ENCODE results near the gene TANK.

The TANK gene

DNA sequence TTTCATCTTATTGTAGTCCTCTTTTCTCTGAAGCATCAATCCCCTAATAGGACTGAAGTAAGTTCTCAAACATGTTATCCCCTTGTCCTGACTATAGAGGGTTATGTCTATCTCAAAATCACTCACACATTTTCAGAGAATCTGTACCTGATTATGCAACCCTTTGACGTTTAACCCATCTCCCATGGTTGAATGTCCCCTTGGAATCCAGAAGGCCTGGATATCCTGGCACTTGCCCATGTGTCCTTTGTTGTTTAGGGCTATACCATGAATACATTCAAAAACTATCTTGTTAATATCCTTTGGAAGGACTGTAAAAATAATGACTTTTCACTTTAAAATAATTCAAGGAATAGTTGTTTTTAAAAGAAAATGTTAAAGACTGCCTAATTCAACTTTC lies 81.7 kb downstream of the TANK start:
- TF ChIP-seq GATA3 (IDR thresholded peaks at IDR 0.05; ENCODE audit: low read depth, low read length) (no peak), GATA2 (IDR thresholded peaks at IDR 0.05; ENCODE audit: low read depth, low read length) (no peak)

DNA sequence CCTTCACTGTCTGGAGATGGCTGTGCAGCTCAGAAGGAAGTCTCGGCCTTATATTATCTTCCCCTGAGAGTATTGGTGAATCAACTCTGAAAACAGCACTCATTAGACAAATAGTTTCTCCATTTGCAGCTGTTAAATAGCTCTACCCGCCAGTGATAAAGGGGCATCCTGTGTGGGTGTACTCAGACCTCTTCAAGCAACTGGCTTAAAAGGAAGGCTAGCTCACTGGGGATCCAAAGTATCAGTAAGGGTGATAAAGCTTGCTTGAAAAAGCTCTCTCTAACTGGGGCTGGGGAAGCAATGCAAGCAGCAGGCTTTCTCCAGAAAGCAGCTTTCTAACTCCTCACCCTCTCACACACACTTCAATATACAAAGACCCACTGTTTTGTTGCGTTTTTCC lies 83.1 kb downstream of the TANK start:
- no peak for TF ChIP-seq GATA2 (IDR thresholded peaks at IDR 0.05; ENCODE audit: low read depth, low read length)
- TF ChIP-seq GATA3 (IDR thresholded peaks at IDR 0.05; ENCODE audit: low read depth, low read length), result no peak

DNA sequence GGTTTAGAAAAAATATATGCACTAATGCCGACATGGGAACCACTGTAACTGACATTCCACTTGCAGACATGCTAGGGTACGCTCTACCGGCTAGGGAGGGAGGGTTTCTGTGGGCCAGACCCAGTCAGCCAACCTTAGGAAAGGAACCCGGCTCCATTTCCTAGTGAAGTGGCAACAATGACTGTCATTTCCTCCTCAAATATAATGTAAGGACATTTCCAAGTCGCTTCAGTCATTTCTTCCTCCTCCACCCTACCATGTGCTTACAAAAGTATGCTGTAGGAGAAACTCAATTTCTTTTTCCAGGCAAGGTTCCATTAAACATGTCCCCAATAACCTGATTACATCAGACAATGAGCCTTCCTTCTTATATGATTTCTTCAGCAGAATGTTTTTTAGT lies 83.7 kb downstream of the TANK start:
- TF ChIP-seq GATA3 (IDR thresholded peaks at IDR 0.05; ENCODE audit: low read depth, low read length), result no peak
- no peak for TF ChIP-seq GATA2 (IDR thresholded peaks at IDR 0.05; ENCODE audit: low read depth, low read length)

DNA sequence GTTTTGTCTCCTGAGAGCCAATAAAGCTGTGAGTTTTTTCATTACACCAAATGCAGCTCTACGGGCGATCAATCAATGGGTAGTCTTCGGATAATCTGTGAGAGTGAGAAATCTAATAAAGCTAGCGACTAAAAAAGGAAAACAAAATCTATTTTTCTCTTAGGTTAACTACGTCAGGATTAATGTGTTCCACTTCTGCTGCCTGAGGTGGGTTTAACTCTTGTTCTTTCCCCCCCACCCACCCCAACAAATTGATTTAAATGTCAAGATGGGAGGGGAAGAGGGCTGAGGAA lies 85.0 kb downstream of the TANK start:
- TF ChIP-seq GATA2 (IDR thresholded peaks at IDR 0.05; ENCODE audit: low read depth, low read length), result no peak
- TF ChIP-seq GATA3 (IDR thresholded peaks at IDR 0.05; ENCODE audit: low read depth, low read length), result no peak

DNA sequence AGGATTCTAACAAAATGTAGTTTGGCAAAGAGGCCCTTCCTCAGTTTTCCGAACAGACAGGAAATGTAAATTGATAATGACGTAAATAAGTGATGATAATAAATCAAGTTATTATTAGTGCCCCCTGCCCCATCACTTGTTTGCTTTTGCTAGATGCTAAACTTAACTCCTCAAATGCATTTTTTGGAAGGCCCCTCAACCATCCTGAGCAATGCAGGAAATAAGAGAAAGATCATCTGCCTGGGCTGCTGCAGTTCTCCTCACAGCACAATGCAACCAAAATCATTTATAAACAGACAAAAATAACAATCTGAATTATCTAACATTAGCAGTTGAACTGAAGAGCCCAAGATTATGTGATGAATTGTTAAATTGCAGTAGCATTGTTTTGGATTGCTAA lies 85.4 kb downstream of the TANK start:
- TF ChIP-seq GATA2 (IDR thresholded peaks at IDR 0.05; ENCODE audit: low read depth, low read length), result no peak

DNA sequence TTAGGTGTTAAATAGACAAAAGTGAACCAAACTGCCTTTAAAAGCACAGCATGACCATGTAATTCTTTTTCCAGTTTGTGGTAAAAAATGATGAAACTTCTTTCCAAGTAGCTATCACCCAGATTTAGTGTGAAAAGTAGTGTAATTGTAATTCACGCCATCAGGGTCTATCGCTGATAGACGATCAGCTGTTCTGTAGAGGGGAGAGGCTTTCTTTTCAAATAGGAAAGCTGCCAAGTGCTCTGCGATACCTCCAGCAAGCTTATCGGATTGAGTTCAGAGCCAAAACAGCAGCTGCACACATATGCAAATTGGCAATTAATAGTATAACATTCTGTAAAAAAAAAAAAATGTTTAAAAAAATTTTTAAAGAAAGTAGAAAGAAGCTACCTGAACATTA lies 86.1 kb downstream of the TANK start:
- TF ChIP-seq GATA3 (IDR thresholded peaks at IDR 0.05; ENCODE audit: low read depth, low read length), result no peak

DNA sequence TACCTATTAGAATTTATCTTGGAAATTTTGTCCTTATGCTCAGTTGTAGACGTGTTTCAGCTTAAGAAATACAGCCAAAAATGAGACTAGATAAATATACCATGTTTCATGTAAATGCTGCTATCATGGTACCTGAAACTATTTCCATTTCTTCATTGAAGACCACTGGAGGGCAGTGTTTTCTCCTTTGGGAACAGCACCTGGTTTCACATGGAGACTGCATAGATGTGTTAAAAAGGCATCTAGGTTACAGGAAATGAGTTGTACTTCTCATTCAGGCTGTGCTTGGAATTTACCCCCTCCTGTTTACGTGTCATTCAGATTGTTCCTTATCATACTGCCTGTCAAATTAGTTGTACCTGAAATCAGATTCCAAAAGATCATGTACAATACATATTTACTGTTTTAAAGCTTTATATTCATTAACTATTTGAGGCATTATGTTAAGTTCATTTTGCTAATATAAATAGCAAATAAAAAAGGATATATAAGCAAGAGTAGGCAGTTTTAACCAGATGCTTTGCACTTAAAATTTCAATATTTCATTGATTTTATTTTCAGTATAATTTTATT lies 90.7 kb downstream of the TANK start:
- TF ChIP-seq GATA2 (IDR thresholded peaks at IDR 0.05; ENCODE audit: low read depth, low read length), result no peak
- no peak for TF ChIP-seq GATA3 (IDR thresholded peaks at IDR 0.05; ENCODE audit: low read depth, low read length)

DNA sequence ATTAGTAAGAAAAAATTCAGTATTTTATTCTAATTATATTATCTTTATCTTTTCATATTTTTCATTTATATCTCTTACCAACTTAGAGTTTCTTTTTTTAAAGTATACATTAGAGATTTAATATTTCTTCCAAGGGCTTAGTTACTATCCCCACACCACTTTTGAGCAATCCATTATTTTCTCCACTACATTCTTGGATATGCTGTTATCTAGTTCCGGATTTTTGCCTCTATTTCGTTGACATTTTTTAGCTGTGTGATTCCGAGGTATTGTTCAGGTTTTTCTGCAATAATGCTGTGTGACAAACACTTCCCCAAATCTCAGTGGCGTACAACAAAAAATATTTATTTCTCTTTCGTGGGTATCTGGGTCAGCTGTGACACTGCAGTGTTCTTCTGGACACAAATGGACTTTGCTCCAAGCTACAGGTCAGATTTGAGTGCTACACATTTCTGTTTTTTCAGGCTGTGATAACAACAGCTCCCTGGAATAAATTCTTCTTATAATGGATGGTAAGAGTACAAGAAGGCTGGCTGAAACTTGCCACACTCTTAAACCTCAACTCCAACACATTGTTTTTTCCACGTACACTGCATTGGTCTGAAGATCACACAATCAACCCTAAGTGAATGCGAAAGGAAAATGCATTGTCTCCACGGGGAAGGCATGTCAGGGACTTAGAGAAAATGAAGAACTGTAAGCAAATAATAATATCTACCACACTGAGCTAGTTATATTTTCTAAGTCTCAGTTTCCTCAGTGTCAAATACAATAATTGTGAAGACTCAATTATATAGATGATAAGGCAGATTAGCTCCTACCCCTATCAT lies 97.1 kb downstream of the TANK start:
- TF ChIP-seq GATA2 (IDR thresholded peaks at IDR 0.05; ENCODE audit: low read depth, low read length), result no peak
- no peak for TF ChIP-seq GATA3 (IDR thresholded peaks at IDR 0.05; ENCODE audit: low read depth, low read length)

DNA sequence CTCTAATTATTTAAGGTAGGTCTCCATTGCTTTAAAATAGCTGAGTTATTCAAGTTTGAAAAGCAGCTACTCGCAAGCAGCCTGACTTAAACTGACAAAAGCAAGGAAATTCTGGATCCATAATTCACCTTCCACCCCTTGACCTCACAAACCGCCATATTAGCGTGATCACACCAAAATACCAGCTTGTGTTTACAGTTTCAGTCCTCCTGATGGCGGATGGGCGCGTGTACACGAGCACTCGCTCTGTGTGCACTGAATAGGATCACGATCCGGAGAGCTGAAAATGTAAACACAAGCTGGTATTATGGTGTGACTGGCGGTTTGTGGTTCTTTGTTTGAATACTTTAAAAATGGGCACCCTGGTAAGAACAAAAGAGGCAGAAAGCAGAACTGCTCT lies 105.6 kb downstream of the TANK start:
- no peak for TF ChIP-seq GATA3 (IDR thresholded peaks at IDR 0.05; ENCODE audit: low read depth, low read length)

DNA sequence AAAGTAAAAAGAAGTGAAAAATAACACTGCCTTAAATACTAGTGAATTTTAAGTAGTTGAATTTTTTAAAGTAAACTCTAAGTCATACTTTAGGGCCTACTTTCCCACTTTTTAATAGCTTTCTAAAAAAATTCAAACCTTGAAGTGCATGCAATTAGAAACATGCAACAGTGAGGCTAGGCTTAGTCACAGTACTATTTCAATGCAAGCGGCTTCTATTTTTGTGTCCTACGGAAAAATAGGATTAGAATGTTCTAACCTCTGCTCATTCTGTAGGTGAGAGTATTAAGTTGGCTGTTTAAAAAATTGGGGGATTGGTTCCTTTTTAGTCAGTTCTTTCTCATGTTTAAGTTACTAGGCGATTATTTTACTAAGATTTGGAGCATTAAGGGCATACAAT lies 108.9 kb downstream of the TANK start:
- no peak for TF ChIP-seq GATA2 (IDR thresholded peaks at IDR 0.05; ENCODE audit: low read depth, low read length)

DNA sequence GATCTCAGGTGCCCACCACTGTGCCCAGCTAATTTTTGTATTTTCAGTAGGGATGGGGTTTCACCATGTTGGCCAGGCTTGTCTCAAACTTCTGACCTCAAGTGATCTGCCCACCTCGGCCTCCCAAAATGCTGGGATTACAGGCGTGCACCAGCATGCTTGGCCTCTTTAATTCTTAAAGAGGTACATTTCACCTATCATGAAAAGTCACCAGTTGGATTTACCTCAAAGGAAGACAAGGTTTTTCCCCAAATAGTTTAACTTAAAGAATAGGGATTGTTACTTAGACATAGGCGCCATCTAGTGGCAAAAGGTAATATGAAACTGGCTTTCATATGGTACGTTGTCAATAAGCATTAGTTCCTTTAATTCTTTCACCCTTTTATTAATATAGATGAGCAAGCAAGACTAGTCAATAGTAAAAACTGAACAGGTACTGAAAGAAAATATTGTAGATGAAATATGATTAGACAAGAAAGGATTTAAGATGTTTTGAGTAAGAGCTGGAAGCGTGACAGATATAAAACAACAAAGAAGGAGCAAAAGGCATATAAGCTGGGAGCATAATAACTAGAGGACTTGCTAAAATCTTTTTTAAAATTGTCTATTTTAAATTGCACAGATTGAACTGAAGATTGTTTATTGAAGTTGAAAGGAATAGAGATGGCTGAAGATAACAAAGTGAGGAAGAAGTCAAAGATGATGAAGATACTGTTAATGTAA lies 113.0 kb downstream of the TANK start:
- TF ChIP-seq GATA2 (IDR thresholded peaks at IDR 0.05; ENCODE audit: low read depth, low read length), result no peak
- TF ChIP-seq GATA3 (IDR thresholded peaks at IDR 0.05; ENCODE audit: low read depth, low read length), result no peak

DNA sequence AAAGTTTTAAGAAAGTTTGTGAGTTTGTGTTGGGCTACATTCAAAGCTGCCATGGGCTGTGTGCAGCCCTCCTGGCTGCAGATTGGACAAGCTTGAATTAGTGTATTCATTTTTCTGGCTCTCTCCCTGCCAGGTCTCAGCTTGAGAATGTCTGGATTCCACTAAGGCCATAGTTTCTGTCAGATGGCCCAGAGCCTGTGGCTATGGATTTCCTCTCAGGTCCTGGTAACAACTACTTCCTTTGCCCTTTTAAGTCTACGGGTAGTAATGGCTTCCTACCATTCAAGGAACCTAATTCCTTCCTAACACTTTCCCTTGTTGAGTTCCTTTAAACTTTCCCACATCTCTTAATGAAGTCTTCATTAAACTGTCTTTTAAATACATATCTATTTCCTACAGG lies 123.7 kb downstream of the TANK start:
- TF ChIP-seq GATA2 (IDR thresholded peaks at IDR 0.05; ENCODE audit: low read depth, low read length) (no peak), GATA3 (IDR thresholded peaks at IDR 0.05; ENCODE audit: low read depth, low read length) (no peak)

Measured in SH-SY5Y (cell line).